Measurements from ENCODE around the gene MDM2. TPM values are rescaled to one million over a fixed set of nuclear protein-coding genes. Genes with fewer than 3 reads are reported as not detected.

MDM2 gene
- total and polyA plus RNA-seq, 10 of the 15 experiments (the other 5 are each of a cell fraction or from before 2014, with no cell fraction given) = 48.2 to 174 (median 85.0) TPM

DNA sequence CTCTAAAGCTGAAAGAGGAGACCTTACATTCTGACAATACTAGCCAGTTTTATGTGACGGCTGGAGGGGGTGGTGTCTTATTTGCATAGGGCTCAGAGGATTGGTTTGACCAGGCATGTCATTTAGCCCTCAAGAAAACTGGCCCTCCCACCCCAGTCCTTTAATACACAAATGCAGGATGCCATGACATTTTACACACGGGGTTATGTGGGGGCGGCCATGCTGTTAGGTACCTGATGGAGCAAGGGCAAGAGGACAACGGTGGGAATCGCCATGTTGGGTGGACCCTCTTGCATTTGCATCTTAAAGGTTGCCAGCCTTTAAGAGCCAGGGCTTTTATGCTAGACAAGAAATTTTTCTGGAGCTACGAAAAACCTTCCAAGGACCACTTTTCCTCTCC lies 23.3 kb downstream of the MDM2 start (continued):
- TF ChIP-seq, protein P1, sequence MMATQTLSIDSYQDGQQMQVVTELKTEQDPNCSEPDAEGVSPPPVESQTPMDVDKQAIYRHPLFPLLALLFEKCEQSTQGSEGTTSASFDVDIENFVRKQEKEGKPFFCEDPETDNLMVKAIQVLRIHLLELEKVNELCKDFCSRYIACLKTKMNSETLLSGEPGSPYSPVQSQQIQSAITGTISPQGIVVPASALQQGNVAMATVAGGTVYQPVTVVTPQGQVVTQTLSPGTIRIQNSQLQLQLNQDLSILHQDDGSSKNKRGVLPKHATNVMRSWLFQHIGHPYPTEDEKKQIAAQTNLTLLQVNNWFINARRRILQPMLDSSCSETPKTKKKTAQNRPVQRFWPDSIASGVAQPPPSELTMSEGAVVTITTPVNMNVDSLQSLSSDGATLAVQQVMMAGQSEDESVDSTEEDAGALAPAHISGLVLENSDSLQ (IDR thresholded peaks at IDR 0.05) = 0 out of 2 replicates have a peak, but pooled peaks have one; percentile 35
- TF ChIP-seq SPI1 (IDR thresholded peaks at IDR 0.05; ENCODE audit: borderline replicate concordance, insufficient read depth, low read depth, low read length) (no peak), POLR2AphosphoS2 (IDR thresholded peaks at IDR 0.05; ENCODE audit: low read depth, low read length) (no peak), DPF2 (IDR thresholded peaks at IDR 0.05) (no peak), LARP7 (IDR thresholded peaks at IDR 0.05) (no peak), POLR2AphosphoS5 (IDR thresholded peaks at IDR 0.05; ENCODE audit: low read length) (peak; percentile 89)

DNA sequence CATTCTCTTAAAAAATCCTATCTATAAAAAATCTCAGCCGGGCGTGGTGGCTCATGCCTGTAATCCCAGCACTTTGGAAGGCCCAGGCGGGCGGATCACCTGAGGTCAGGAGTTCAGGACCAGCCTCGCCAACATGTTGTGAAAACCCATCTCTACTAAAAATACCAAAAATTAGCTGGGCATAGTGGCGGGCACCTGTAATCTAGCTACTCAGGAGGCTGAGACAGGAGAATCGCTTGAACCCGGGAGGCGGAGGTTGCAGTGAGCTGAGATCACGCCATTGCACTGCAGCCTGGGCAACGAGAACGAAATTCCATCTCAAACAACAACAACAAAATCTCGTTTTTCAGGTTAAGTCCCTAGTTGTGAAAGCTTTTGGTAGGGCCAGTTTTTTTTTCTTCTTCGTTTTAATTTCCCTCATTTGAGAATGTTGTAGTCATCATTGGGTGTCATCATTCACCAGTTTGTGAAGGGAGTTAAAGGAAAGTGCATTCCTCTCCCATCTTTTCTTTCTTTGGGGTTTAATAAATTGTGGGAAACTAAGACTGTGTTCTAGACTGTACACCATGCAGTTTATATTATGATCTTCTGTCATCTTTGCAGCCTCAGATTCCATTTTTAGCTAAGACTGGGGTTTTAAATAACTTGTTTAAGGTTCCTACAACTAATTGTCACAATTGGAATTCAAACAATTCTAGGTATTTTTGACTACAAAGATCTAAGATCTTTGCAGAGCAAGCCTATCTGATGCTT lies 23.9 kb downstream of the MDM2 start:
- BruUV-seq (replicated peaks) = no TSS peak
- Histone ChIP-seq H3K4me3 (no peak overlapping the region), H3K9me3 (replicated peaks; ENCODE audit: control insufficient read depth, insufficient read depth, low read length) (no peaks in the 10 kb centered on the region), H3K4me2 (ENCODE audit: control insufficient read depth, insufficient read depth) (no peak overlapping the region), H3K27me3 (replicated peaks in 1 of 2; ENCODE audit: control insufficient read depth in 2 of 2, insufficient read depth in 2 of 2, low read length in 1 of 2) (no peaks in the 10 kb centered on the region), H3K9ac (ENCODE audit: control insufficient read depth, insufficient read depth, low read length) (no peak overlapping the region), H3K27ac (ENCODE audit: control insufficient read depth, insufficient read depth) (no peak overlapping the region), H4K20me1 (ENCODE audit: control insufficient read depth, insufficient read depth) (peaks cover 8% of the 10 kb centered on the region), H3K79me2 (ENCODE audit: control insufficient read depth, insufficient read depth, low read length) (no peaks in the 10 kb centered on the region; the same call in 1 of the 2 replicates), H2AFZ (ENCODE audit: control insufficient read depth, low read depth, low read length) (no peak overlapping the region), H3K4me1 (ENCODE audit: control insufficient read depth, insufficient read depth, low read length) (no peaks in the 10 kb centered on the region), H3K36me3 (ENCODE audit: control insufficient read depth in 2 of 2, insufficient read depth in 2 of 2, low read length in 1 of 2) (peaks cover 14 to 38% of the 10 kb centered on the region in 2 experiments)
- ChIA-PET CTCF (interaction anchor here (1.5 to 7.3 kb wide), 5 partner anchors 8 to 238 kb away, joined by 6 to 156 read pairs (median 15); no protein-coding TSS in a partner anchor), RAD21 (ENCODE audit: unreplicated experiment) (no interaction called here), SMC1A (ENCODE audit: uncharacterized antibody, unreplicated experiment) (interaction anchor here (1.7 kb wide), 1 partner anchor 12 kb away, joined by 4 read pairs; no protein-coding TSS in a partner anchor), POLR2A (interaction anchor here (1.8 kb wide), 1 partner anchor 10 kb away, joined by 8 read pairs; no protein-coding TSS in a partner anchor)
- FAIRE-seq (no peak), ATAC-seq (no peak), DNase-seq (ENCODE audit: low read depth, low spot score) (no peak)
- peak; percentile 16 for TF ChIP-seq POLR2AphosphoS5 (IDR thresholded peaks at IDR 0.05; ENCODE audit: low read length)
- no peak for TF ChIP-seq SPI1 (IDR thresholded peaks at IDR 0.05; ENCODE audit: borderline replicate concordance, insufficient read depth, low read depth, low read length)
- intact Hi-C loops (cut with micrococcal nuclease; ENCODE audit: unreplicated experiment) = no loop called here
- WGBS (ENCODE audit: insufficient coverage, insufficient replicate concordance, low lambda C conversion rate, missing lambda C conversion rate) = 90% methylated on average over 14 of the region's 14 CpGs
- in situ Hi-C loops (cut with MboI) = no loop called here

All from GM12878 (cell line).